ENCODE measurements around the gene NXPH4. TPM values are rescaled to one million over a fixed set of nuclear protein-coding genes. Genes with fewer than 3 reads are reported as not detected.

NXPH4 gene
- total RNA-seq, 1 experiment from 2014 or later: 20.0 TPM

DNA sequence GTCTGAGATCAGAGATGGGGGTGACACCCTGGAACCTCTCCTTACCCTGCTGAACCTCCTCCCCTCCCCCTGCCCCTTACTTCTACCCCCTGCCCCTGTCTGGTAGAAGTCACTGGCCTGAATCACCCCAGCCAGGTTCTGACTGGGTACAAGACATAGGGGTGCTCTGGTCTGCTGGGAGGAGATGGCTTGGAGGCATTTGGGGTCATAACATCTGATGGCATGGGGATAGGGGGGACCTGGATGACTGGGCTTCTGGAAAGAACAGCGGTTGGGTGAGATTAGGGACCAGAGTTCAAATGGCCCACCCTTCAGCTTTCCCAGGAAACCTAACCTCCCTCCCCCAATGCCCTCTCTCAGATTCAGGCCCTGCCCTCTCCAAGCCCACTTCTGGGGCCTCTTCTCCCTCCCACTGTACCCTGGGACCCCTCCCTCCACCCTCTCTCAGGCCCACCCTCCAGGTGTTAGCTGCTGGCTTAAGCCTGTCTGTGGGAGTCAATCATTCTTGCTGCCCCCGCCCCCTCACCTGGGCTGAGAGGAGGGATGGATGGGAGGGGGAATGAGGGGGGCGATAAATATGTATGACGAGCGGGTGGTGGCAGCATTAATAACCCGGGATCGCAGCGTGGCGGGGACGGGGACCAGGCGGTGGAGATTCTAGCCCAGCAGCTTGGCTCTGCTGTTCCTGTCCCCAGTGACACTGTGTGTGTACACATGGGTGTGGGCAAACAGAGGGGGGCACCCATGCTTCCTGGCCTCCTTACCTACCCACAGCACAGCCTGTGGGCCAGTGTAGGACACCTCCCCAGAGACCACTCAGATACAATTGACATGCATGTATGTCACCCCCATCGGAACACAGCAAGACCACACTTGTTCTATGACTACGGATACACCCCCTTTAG lies 5.9 kb downstream of the NXPH4 start:
- DNase-seq (ENCODE audit: low read depth, low spot score) (no peak), ATAC-seq (no peak)
- Histone ChIP-seq H3K4me3 (replicated peaks in 1 of 2; ENCODE audit: low read depth in 1 of 2, low read length in 2 of 2) (no peak overlapping the region), H3K4me2 (ENCODE audit: low read length) (no peak overlapping the region), H3K79me2 (ENCODE audit: insufficient read depth, low read length) (no peaks in the 10 kb centered on the region), H3K27ac (ENCODE audit: low read depth, low read length) (no peak overlapping the region), H3K4me1 (ENCODE audit: control insufficient read depth in 1 of 2, insufficient read depth in 2 of 2, low read length in 2 of 2) (peaks cover 0 to 10% of the 10 kb centered on the region in 2 experiments; a peak in 1 of 4 replicates), H2AFZ (ENCODE audit: low read depth, low read length, poor library complexity, severe bottlenecking) (no peak overlapping the region), H3K27me3 (ENCODE audit: insufficient read depth, low read length) (no peaks in the 10 kb centered on the region), H3K36me3 (ENCODE audit: control insufficient read depth in 1 of 2, insufficient read depth in 2 of 2, low read length in 2 of 2) (no peaks in the 10 kb centered on the region), H3K9ac (ENCODE audit: low read length) (no peak overlapping the region), H3K9me2 (ENCODE audit: insufficient read depth) (no peaks in the 10 kb centered on the region), H3K9me3 (ENCODE audit: control insufficient read depth in 1 of 2, insufficient read depth in 1 of 2, low read depth in 1 of 2, low read length in 2 of 2) (no peaks in the 10 kb centered on the region), H4K20me1 (ENCODE audit: insufficient read depth) (no peaks in the 10 kb centered on the region)
- ChIA-PET CTCF (no interaction called here), RAD21 (ENCODE audit: low non-redundant PET in 1 of 2, low total read pairs in 2 of 2, uncharacterized antibody in 2 of 2, unreplicated experiment in 2 of 2) (no interaction called here), POLR2A (no interaction called here)
- TF ChIP-seq POLR2A (IDR thresholded peaks at IDR 0.05; ENCODE audit: borderline replicate concordance, extremely low read depth, insufficient read depth, insufficient read length) (no peak), RAD21 (IDR thresholded peaks at IDR 0.05; ENCODE audit: low read depth) (no peak), FOSL1 (IDR thresholded peaks at IDR 0.05; ENCODE audit: low read depth) (no peak), POLR2AphosphoS5 (IDR thresholded peaks at IDR 0.05; ENCODE audit: low read depth, low read length) (no peak), SIN3A (IDR thresholded peaks at IDR 0.05; ENCODE audit: low read depth) (no peak), CBX3 (IDR thresholded peaks at IDR 0.05; ENCODE audit: low read depth) (no peak), YY1 (IDR thresholded peaks at IDR 0.05; ENCODE audit: extremely low read depth, insufficient replicate concordance, low read depth, low read length) (no peak), TCF7L2 (IDR thresholded peaks at IDR 0.05; ENCODE audit: borderline replicate concordance, extremely low read depth, insufficient read depth, insufficient read length) (no peak), EZH2 (IDR thresholded peaks at IDR 0.05) (no peak)
- TF ChIP-seq, protein P1, sequence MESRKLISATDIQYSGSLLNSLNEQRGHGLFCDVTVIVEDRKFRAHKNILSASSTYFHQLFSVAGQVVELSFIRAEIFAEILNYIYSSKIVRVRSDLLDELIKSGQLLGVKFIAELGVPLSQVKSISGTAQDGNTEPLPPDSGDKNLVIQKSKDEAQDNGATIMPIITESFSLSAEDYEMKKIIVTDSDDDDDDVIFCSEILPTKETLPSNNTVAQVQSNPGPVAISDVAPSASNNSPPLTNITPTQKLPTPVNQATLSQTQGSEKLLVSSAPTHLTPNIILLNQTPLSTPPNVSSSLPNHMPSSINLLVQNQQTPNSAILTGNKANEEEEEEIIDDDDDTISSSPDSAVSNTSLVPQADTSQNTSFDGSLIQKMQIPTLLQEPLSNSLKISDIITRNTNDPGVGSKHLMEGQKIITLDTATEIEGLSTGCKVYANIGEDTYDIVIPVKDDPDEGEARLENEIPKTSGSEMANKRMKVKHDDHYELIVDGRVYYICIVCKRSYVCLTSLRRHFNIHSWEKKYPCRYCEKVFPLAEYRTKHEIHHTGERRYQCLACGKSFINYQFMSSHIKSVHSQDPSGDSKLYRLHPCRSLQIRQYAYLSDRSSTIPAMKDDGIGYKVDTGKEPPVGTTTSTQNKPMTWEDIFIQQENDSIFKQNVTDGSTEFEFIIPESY (IDR thresholded peaks at IDR 0.05; ENCODE audit: extremely low read depth, insufficient replicate concordance, low read length): no peak
- TF ChIP-seq, protein P2, sequence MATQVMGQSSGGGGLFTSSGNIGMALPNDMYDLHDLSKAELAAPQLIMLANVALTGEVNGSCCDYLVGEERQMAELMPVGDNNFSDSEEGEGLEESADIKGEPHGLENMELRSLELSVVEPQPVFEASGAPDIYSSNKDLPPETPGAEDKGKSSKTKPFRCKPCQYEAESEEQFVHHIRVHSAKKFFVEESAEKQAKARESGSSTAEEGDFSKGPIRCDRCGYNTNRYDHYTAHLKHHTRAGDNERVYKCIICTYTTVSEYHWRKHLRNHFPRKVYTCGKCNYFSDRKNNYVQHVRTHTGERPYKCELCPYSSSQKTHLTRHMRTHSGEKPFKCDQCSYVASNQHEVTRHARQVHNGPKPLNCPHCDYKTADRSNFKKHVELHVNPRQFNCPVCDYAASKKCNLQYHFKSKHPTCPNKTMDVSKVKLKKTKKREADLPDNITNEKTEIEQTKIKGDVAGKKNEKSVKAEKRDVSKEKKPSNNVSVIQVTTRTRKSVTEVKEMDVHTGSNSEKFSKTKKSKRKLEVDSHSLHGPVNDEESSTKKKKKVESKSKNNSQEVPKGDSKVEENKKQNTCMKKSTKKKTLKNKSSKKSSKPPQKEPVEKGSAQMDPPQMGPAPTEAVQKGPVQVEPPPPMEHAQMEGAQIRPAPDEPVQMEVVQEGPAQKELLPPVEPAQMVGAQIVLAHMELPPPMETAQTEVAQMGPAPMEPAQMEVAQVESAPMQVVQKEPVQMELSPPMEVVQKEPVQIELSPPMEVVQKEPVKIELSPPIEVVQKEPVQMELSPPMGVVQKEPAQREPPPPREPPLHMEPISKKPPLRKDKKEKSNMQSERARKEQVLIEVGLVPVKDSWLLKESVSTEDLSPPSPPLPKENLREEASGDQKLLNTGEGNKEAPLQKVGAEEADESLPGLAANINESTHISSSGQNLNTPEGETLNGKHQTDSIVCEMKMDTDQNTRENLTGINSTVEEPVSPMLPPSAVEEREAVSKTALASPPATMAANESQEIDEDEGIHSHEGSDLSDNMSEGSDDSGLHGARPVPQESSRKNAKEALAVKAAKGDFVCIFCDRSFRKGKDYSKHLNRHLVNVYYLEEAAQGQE (IDR thresholded peaks at IDR 0.05; ENCODE audit: low read depth): no peak
- no TSS peak for BruUV-seq (replicated peaks)
- intact Hi-C loops (cut with micrococcal nuclease): no loop called here

Data from HCT116 (cell line).